Right atrium auricular region (tissue), 2 donors: Measurements from ENCODE around the gene FRMPD4. TPM values are rescaled to one million over a fixed set of nuclear protein-coding genes. Genes with fewer than 3 reads are reported as not detected.

Source experiments
- DNase-seq: peaks from one replicate; pipeline ENCODE4 v3.0.0-alpha.2; 2019; ENCODE audit warnings: low spot score
- H3K27ac ChIP-seq, 2 donors: fragments of 200-600 bp; sonication (generic); 1 replicate in 1 of 2; 2 replicates in 1 of 2; pipeline ENCODE4 v1.5.1; 2016 to 2019
- H3K27me3 ChIP-seq, 2 donors: fragments of 200-600 bp; sonication (generic); one replicate each; pipeline versions ENCODE4 v1.5.1 to v1.6.0; 2017 to 2019
- H3K36me3 ChIP-seq: fragments of 200-600 bp; sonication (generic); one replicate; pipeline ENCODE4 v1.5.1; 2016
- H3K4me1 ChIP-seq, 2 donors: fragments of 200-600 bp; sonication (generic); one replicate each; pipeline versions ENCODE4 v1.5.1 to v1.6.0; 2017 to 2019
- H3K4me3 ChIP-seq, 2 donors: fragments of 200-600 bp; sonication (generic); 1 replicate in 1 of 2; 2 replicates in 1 of 2; pipeline ENCODE4 v1.5.1; 2017 to 2019; ENCODE audit warnings: mild to moderate bottlenecking in 1 of 2, moderate library complexity in 1 of 2
- H3K9me3 ChIP-seq, 2 donors: fragments of 200-600 bp; sonication (generic); one replicate each; pipeline ENCODE4 v1.5.1; 2019
- CTCF ChIP-seq, 2 donors: fragments of 200-600 bp; sonication (generic); IDR thresholded peaks; one replicate each; pipeline ENCODE4 v1.5.1; 2019; ENCODE audit warnings: antibody characterized with exemption in 2 of 2
- total RNA-seq, 2 donors: library from RNA; depleted of rRNA; stranded (reverse); fragments of >200 nt; gene quantifications; one replicate each; pipeline ENCODE4 v1.1.0, GENCODE V29; 2016

FRMPD4 gene
- total RNA-seq, 2 donors from 2014 or later, result 1.2 to 1.3 TPM

- no peaks in the 10 kb centered on the region for H3K4me1 ChIP-seq
- H3K27me3 ChIP-seq, result no peaks in the 10 kb centered on the region
- no peaks in the 10 kb centered on the region for H3K36me3 ChIP-seq
- no peak overlapping the region for H3K4me3 ChIP-seq
- H3K27ac ChIP-seq, result no peak overlapping the region
- DNase-seq, result no peak
- no peaks in the 10 kb centered on the region for H3K9me3 ChIP-seq
- no peak for TF ChIP-seq CTCF (IDR thresholded peaks at IDR 0.05)
Observed at GRCh38 chrX:12679522-12679921, 541.2 kb downstream of the FRMPD4 start.

DNA sequence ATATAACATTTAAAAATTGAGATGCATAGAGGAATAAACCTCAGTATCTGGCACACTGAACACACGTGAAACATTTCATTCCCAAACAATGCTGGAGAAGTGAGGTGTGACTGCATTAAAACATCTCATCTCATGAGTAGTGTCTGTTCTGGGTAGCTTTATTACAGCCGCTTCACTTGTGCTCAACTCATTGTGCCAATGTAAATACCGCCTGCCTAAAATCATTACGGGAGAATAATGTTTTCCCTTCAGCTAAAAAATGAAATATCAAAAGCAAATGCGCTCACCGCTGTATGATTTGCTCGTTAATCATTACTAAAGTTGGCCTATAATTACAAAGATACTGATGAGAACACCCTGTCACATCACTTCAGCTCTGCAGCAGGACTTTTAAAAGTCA is 542.8 kb downstream of the FRMPD4 start:
- TF ChIP-seq CTCF (IDR thresholded peaks at IDR 0.05), result no peak
- DNase-seq, result no peak
- Histone ChIP-seq H3K27me3 (no peaks in the 10 kb centered on the region), H3K4me1 (no peaks in the 10 kb centered on the region), H3K36me3 (no peaks in the 10 kb centered on the region), H3K4me3 (no peak overlapping the region), H3K9me3 (no peaks in the 10 kb centered on the region), H3K27ac (no peak overlapping the region)

- no peak overlapping the region for H3K4me3 ChIP-seq
- no peak for TF ChIP-seq CTCF (IDR thresholded peaks at IDR 0.05)
- H3K36me3 ChIP-seq, result no peaks in the 10 kb centered on the region
- no peak for DNase-seq
- H3K4me1 ChIP-seq, result no peaks in the 10 kb centered on the region
- H3K27ac ChIP-seq, result no peak overlapping the region
- H3K9me3 ChIP-seq, result no peaks in the 10 kb centered on the region
- H3K27me3 ChIP-seq, result no peaks in the 10 kb centered on the region
Observed at GRCh38 chrX:12685541-12685940, 547.3 kb downstream of the FRMPD4 start.

DNA sequence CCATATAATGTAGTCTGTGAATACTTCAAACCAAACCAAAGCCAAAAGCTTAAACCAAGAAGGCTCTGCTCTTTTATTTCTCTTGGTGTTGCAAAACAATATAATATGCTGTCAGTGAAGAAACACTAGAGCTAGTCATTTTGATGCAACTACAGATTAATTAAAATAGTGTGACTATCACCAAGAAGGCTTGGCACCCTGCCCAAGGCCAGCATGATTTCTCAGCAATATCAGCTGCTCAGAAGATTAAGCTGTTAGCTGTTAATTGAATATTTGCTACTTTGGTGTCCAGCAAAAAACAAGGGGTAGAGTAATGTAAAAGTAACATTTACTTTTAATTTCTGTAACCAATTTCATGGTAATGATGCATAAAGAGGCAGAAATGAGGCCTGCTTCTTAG is 548.1 kb downstream of the FRMPD4 start:
- H3K27me3 ChIP-seq, result no peaks in the 10 kb centered on the region
- DNase-seq, result no peak
- H3K36me3 ChIP-seq, result no peaks in the 10 kb centered on the region
- no peak overlapping the region for H3K4me3 ChIP-seq
- no peaks in the 10 kb centered on the region for H3K9me3 ChIP-seq
- no peak for TF ChIP-seq CTCF (IDR thresholded peaks at IDR 0.05)
- H3K4me1 ChIP-seq, result no peaks in the 10 kb centered on the region
- no peak overlapping the region for H3K27ac ChIP-seq

- Histone ChIP-seq H3K9me3 (no peaks in the 10 kb centered on the region), H3K36me3 (no peaks in the 10 kb centered on the region), H3K27ac (no peak overlapping the region), H3K27me3 (no peaks in the 10 kb centered on the region), H3K4me3 (no peak overlapping the region), H3K4me1 (no peaks in the 10 kb centered on the region)
- no peak for DNase-seq
- no peak for TF ChIP-seq CTCF (IDR thresholded peaks at IDR 0.05)
Observed at GRCh38 chrX:12690646-12691045, 552.4 kb downstream of the FRMPD4 start.

- Histone ChIP-seq H3K27me3 (no peaks in the 10 kb centered on the region), H3K9me3 (no peaks in the 10 kb centered on the region), H3K27ac (no peak overlapping the region), H3K36me3 (no peaks in the 10 kb centered on the region), H3K4me1 (no peaks in the 10 kb centered on the region), H3K4me3 (no peak overlapping the region)
- TF ChIP-seq CTCF (IDR thresholded peaks at IDR 0.05), result no peak
- no peak for DNase-seq
Observed at GRCh38 chrX:12693754-12694153, 555.5 kb downstream of the FRMPD4 start.
